Measurements from ENCODE around the gene ACAP3.
"Not testable (repeated sequence)": the region's sequence is repeated elsewhere in the genome, so short reads cannot be mapped to it uniquely, and the experiment has no call there.

ACAP3 gene

GRCh38 chr1:1262758-1263157 lies 45.0 kb downstream of the ACAP3 start:
- no peak for DNase-seq (ENCODE audit: low spot score)

- DNase-seq (ENCODE audit: low spot score), result no peak
These were observed 45.7 kb downstream of the ACAP3 start for GRCh38 chr1:1262071-1262470.

GRCh38 chr1:1260843-1261560 lies 46.7 kb downstream of the ACAP3 start:
- no peak for DNase-seq (ENCODE audit: low spot score)

- DNase-seq (ENCODE audit: low spot score), result no peak
These were observed 47.7 kb downstream of the ACAP3 start for GRCh38 chr1:1259951-1260600.

GRCh38 chr1:1259540-1259939 lies 48.2 kb downstream of the ACAP3 start:
- DNase-seq (ENCODE audit: low spot score), result no peak

GRCh38 chr1:1259119-1259488 lies 48.6 kb downstream of the ACAP3 start:
- no peak for DNase-seq (ENCODE audit: low spot score)

GRCh38 chr1:1256956-1257871 lies 50.5 kb downstream of the ACAP3 start:
- no peak for DNase-seq (ENCODE audit: low spot score)

- no peak for DNase-seq (ENCODE audit: low spot score)
These were observed 52.1 kb downstream of the ACAP3 start for GRCh38 chr1:1255611-1256010.

- DNase-seq (ENCODE audit: low spot score), result no peak
These were observed 52.7 kb downstream of the ACAP3 start for GRCh38 chr1:1255078-1255477.

GRCh38 chr1:1254667-1254998 lies 53.1 kb downstream of the ACAP3 start:
- no peak for DNase-seq (ENCODE audit: low spot score)

- no peak for DNase-seq (ENCODE audit: low spot score)
These were observed 53.6 kb downstream of the ACAP3 start for GRCh38 chr1:1253972-1254666.

GRCh38 chr1:1253314-1253713 lies 54.4 kb downstream of the ACAP3 start:
- no peak for DNase-seq (ENCODE audit: low spot score)

- no peak for DNase-seq (ENCODE audit: low spot score)
These were observed 56.9 kb downstream of the ACAP3 start for GRCh38 chr1:1250786-1251284.

GRCh38 chr1:1248009-1248913 lies 59.5 kb downstream of the ACAP3 start:
- not testable (repeated sequence) for DNase-seq (ENCODE audit: low spot score)

GRCh38 chr1:1247341-1247913 lies 60.3 kb downstream of the ACAP3 start:
- no peak for DNase-seq (ENCODE audit: low spot score)

GRCh38 chr1:1246577-1247340 lies 61.0 kb downstream of the ACAP3 start, which contains the start of gene C1QTNF12:
C1QTNF12 (minus strand) TSS chr1:1246722; CDS start chr1:1246690, 32 bp downstream.
- DNase-seq (ENCODE audit: low spot score), result no peak

- no peak for DNase-seq (ENCODE audit: low spot score)
These were observed 61.7 kb downstream of the ACAP3 start for GRCh38 chr1:1245817-1246576.

- no peak for DNase-seq (ENCODE audit: low spot score)
These were observed 62.4 kb downstream of the ACAP3 start for GRCh38 chr1:1245178-1245816.
